Lung (tissue), 12 donors: ENCODE data around the gene ZNHIT2. TPM values are rescaled to one million over a fixed set of nuclear protein-coding genes. Genes with fewer than 3 reads are reported as not detected.
A peak's percentile ranks its signal among the peaks of the same experiment; 100 is the strongest.
"Not testable (repeated sequence)": the region's sequence is repeated elsewhere in the genome, so short reads cannot be mapped to it uniquely, and the experiment has no call there.

Experiments
- ATAC-seq: fragments of 200-7000 bp; cut with Tn5 transposase; one replicate; pipeline ENCODE4 v1.9.1; 2020; ENCODE audit warnings: moderate number of reproducible peaks; ENCODE audit not compliant: insufficient read depth, low FRiP score
- DNase-seq, 3 donors: peaks; one replicate each; pipeline ENCODE4 v3.0.0-alpha.2; 2013 to 2017
- H3K27ac ChIP-seq, 2 donors: one replicate each; pipeline ENCODE4 v1.5.1; 2013; ENCODE audit warnings: mild to moderate bottlenecking in 2 of 2, moderate library complexity in 2 of 2, control low read depth in 1 of 2, inconsistent platforms in 1 of 2, low read depth in 1 of 2, low read length in 1 of 2
- H3K27me3 ChIP-seq, 3 donors: one replicate each; pipeline ENCODE4 v1.5.1; 2013; ENCODE audit warnings: low read length in 2 of 3; ENCODE audit not compliant: control insufficient read depth in 3 of 3, insufficient read depth in 3 of 3
- H3K36me3 ChIP-seq, 4 donors: one replicate each; pipeline ENCODE4 v1.5.1; 2013; ENCODE audit warnings: low read length in 4 of 4, mild to moderate bottlenecking in 1 of 4, moderate library complexity in 1 of 4; ENCODE audit not compliant: control insufficient read depth in 4 of 4, insufficient read depth in 4 of 4
- H3K4me1 ChIP-seq, 5 donors: one replicate each; pipeline ENCODE4 v1.5.1; 2013; ENCODE audit warnings: low read length in 5 of 5, mild to moderate bottlenecking in 2 of 5, moderate library complexity in 1 of 5; ENCODE audit not compliant: control insufficient read depth in 5 of 5, insufficient read depth in 5 of 5
- H3K4me3 ChIP-seq: one replicate; pipeline ENCODE4 v1.5.1; 2013; ENCODE audit warnings: mild to moderate bottlenecking, control low read depth, moderate library complexity
- H3K9ac ChIP-seq, 2 donors: one replicate each; pipeline ENCODE4 v1.5.1; 2013; ENCODE audit warnings: low read length in 2 of 2, control low read depth in 1 of 2; ENCODE audit not compliant: insufficient read depth in 1 of 2
- H3K9me3 ChIP-seq, 4 donors: one replicate each; pipeline ENCODE4 v1.5.1; 2013; ENCODE audit warnings: low read length in 3 of 4, mild to moderate bottlenecking in 1 of 4, moderate library complexity in 1 of 4; ENCODE audit not compliant: control insufficient read depth in 4 of 4, insufficient read depth in 3 of 4
- WGBS, 2 donors: extraction: QIAGEN DNeasy Blood & Tissue Kit; methylation state at CpG; one replicate each; pipeline ENCODE4 v1.1.7; 2013; 5-methylcytosine and 5-hydroxymethylcytosine counted together
- polyA plus RNA-seq, 2 donors: library from polyadenylated mRNA; stranded (reverse); fragments of 200-250 nt; gene quantifications; one replicate each; pipeline ENCODE4 v1.2.1, GENCODE V29; 2013
- total RNA-seq, 2 donors: library from RNA; depleted of rRNA in 1 of 2; stranded (reverse); fragments of >200 nt in 1 of 2; gene quantifications; one replicate each; pipeline ENCODE4 v1.2.1, GENCODE V29; 2014 to 2021
- TF ChIP-seq, protein P1 (sequence below): IDR thresholded peaks from 2 replicates; pipeline ENCODE4 v1.5.1; 2012; ENCODE audit warnings: mild to moderate bottlenecking; ENCODE audit errors: control extremely low read depth, extremely low read depth
- donor health status: control.
- donor health status: control.
- donor health status: Bipolar disorder and iron deficiency.
- donor health status: healthy.
- donor health status: DM: yes; HTN: yes; CAD: no.

ZNHIT2 gene
- total and polyA plus RNA-seq, 4 donors, result 6.3 to 23.7 (median 19.5) TPM

DNA sequence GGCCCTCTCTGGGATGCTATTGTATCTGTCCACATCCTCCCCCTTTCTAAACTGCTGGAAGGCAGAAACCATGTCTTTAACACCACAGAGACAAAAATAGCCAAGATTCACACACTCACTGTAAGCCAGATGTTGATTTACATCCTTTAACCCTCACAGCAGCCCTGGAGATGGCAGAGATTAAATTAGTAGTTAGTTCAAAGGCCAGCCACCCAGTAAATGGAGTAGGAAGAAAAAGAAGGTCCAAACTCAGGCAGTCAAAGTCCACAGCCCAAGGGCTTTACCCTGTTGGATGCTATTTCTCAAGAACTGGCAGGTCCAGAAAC is 2.1 kb upstream of the ZNHIT2 start:
- H3K36me3 ChIP-seq, result peaks cover 14 to 32% (median 22%) of the 10 kb centered on the region in 4 donors
- no peak overlapping the region for H3K27ac ChIP-seq
- no peak for ATAC-seq
- H3K4me1 ChIP-seq, result peaks cover 0 to 27% (median 12%) of the 10 kb centered on the region in 5 donors
- DNase-seq, result no peak
- no peaks in the 10 kb centered on the region for H3K27me3 ChIP-seq
- H3K9me3 ChIP-seq, result no peaks in the 10 kb centered on the region
- no peak overlapping the region for H3K4me3 ChIP-seq
- TF ChIP-seq, protein P1, sequence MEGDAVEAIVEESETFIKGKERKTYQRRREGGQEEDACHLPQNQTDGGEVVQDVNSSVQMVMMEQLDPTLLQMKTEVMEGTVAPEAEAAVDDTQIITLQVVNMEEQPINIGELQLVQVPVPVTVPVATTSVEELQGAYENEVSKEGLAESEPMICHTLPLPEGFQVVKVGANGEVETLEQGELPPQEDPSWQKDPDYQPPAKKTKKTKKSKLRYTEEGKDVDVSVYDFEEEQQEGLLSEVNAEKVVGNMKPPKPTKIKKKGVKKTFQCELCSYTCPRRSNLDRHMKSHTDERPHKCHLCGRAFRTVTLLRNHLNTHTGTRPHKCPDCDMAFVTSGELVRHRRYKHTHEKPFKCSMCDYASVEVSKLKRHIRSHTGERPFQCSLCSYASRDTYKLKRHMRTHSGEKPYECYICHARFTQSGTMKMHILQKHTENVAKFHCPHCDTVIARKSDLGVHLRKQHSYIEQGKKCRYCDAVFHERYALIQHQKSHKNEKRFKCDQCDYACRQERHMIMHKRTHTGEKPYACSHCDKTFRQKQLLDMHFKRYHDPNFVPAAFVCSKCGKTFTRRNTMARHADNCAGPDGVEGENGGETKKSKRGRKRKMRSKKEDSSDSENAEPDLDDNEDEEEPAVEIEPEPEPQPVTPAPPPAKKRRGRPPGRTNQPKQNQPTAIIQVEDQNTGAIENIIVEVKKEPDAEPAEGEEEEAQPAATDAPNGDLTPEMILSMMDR, result no peak
- no peak overlapping the region for H3K9ac ChIP-seq

DNA sequence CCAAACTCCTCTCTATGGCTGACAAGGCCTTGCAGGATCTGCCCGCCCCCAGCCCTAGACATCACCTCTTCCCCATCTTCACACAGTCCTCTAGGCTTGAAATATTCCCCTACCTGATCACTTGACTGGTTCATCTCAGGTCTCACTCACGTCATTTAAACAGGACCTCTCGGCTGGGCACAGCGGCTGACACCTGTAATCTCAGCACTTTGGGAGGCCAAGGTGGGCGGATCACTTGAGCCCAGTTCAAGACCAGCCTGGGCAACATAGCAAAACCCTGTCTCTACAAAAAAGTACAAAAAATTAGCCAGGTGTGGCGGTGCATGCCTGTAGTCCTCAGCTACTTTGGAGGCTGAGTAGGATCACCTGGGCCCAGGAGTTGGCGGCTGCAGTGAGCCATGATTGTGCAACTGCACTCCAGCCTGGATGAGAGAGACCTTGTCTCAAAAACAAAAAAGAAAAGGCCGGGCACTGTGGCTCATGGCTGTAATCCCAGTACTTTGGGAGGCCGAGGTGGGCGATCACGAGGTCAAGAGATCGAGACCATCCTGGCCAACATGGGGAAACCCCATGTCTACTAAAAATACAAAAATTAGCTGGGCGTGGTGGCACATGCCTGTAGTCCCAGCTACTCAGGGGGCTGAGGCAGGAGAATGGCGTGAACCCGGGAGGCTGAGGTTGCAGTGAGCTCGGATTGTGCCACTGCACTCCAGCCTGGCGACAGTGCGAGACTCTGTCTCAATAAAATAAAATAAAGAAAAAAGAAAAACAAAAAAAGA is 1.6 kb upstream of the ZNHIT2 start:
- Histone ChIP-seq H3K9ac (peak overlapping the region in 1 of 2 donors; percentile 28), H3K4me1 (peaks cover 0 to 27% (median 12%) of the 10 kb centered on the region in 5 donors), H3K36me3 (peaks cover 13 to 32% (median 20%) of the 10 kb centered on the region in 4 donors)
- not testable (repeated sequence) for DNase-seq, ATAC-seq, H3K9me3 ChIP-seq, H3K4me3 ChIP-seq, H3K27ac ChIP-seq, H3K27me3 ChIP-seq
- 89 to 94% methylated on average over 18 of the region's 18 CpGs for WGBS, 2 donors

DNA sequence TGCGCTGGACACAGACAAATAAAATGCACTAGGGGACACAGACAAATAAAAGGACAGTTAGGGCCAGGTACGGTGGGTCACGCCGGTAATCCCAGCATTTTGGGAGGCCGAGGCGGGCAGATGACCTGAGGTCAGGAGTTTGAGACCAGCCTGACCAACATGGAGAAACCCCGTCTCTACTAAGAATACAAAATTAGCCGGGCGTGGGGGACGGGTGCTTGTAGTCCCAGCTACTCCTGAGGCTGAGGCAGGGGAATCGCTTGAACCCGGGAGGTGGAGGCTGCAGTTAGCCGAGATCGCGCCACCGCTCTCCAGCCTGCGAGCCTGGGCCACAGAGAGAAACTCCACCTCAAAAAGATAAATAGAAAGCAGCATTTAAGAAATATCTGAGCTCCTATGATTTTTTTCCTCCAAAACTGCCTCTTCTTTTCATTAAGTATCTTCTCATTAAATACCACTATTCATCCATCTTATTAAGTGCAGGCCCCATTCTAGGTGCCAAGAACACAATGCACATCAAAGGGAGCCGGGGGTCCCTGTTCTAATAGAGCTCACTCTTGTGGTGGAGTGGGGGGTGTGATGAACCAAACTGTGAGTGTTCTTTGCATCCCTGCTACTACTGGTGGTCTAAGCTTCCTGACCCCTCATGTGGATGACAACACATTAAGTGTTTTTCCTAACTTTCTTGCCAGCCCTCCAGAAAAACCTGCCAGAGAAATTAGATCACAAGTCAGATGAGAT is 766 bp upstream of the ZNHIT2 start:
- DNase-seq (peak in 1 of 3 donors; percentile 27), ATAC-seq (no peak)
- H3K27me3 ChIP-seq, result no peaks in the 10 kb centered on the region
- no peak overlapping the region for H3K4me3 ChIP-seq
- no peak overlapping the region for H3K27ac ChIP-seq
- H3K4me1 ChIP-seq, result peaks cover 5 to 31% (median 11%) of the 10 kb centered on the region in 5 donors
- 88 to 90% methylated on average over 18 of the region's 18 CpGs for WGBS, 2 donors
- H3K36me3 ChIP-seq, result peaks cover 13 to 32% (median 20%) of the 10 kb centered on the region in 4 donors
- TF ChIP-seq, protein P1, result no peak
- no peak overlapping the region for H3K9ac ChIP-seq
- no peaks in the 10 kb centered on the region for H3K9me3 ChIP-seq
